GM18870 (cell line): ENCODE data around the gene ASB5.
"Not testable (repeated sequence)": the region's sequence is repeated elsewhere in the genome, so short reads cannot be mapped to it uniquely, and the experiment has no call there.

Experiments used
- ATAC-seq: cut with Tn5 transposase; IDR thresholded peaks from one replicate; pipeline ENCODE4 v1.9.1; 2021; ENCODE audit warnings: moderate library complexity; ENCODE audit not compliant: unreplicated experiment

ASB5 gene, protein sequence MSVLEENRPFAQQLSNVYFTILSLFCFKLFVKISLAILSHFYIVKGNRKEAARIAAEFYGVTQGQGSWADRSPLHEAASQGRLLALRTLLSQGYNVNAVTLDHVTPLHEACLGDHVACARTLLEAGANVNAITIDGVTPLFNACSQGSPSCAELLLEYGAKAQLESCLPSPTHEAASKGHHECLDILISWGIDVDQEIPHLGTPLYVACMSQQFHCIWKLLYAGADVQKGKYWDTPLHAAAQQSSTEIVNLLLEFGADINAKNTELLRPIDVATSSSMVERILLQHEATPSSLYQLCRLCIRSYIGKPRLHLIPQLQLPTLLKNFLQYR

DNA sequence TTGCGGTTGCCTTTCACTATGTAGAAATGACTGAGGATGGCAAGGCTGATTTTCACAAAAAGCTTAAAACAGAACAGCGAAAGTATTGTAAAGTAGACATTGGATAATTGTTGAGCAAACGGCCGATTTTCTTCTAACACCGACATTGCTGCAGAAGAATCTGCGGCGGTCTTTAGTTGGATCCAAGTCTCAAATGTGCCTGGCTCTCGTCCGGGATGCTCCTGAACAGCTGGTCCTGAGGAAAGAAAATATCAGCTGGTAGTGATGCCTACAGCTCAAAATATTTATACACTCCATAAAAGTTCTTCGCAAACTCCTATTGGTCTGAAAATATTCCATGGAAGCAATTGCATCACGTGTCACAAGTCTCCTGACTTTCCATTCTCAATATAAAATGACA, at the start of gene ASB5:
Gene ASB5 (minus strand): TSS at position 260 of the 400 bp plus-strand sequence. CDS start 114 bp downstream, at position 146.
- ATAC-seq = no peak

DNA sequence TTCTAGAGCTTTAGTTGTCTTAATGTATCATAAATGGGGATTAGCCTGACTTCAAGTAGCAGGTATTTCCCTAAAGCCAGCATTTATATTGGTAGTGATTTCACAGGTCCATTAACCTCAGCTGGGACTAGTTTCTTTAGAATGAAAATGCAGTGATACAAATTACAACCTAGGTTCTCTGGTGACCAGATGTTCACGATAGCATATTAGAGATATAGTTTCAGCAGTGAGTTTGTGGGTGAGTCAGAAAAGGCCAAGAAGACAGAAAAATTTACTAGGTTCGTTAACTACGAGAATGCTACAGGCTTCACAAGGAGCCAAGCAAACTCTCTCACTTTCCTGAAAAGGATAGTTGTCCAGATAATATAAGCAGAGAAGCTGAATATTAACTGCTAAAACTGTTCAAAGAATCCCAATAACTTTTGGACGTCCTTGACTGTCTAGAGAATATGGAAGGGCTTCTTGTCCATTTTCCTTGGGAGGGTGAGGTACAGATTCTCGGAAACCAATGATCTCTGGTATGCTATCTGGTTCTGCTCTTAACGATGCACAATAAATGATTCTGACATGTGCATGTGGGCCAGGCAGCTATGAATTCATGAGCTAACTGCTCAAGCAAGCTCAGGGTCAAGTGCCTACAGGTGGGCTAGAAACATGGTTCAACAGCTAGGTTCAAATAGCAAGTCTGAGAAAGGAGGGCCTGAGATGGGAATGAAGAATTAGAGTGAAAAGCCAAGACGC, 44.7 kb upstream of the ASB5 start:
- no peak for ATAC-seq

DNA sequence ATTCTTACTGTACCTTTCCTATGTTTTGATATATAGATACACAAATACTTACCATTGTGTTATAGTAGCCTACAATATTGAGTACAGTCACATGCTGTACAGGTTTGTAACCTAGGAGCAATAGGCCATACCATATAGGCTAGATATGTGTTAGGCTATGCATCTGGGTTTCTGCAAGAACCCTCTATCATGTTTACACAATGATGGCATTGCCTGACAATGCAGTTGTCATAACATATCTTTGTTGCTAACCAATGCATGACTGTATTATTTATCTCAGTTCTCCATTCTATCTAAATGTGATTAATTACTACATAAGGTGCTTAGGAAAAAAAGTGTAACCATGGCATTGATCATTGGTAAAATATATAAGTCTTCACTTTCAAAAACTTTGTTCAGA, 40.8 kb upstream of the ASB5 start:
- no peak for ATAC-seq

DNA sequence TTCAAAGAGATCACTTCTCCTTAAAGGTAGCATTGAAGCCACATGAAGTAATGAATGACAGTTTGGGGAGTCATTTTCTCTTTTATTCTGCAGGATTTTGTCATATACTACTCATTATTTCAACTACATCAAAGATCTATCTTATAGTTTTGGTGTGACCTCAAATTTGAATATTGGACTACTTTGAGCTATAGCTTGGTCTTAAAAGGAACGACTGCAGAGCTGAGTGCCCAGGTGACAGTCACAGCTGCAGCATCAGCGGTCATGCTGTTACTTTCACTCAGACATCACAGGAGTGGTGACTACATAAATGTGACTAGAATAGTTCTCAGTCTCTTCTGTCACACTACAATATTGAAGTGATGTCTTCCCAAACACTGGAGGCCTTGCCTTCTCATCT, 40.0 kb upstream of the ASB5 start:
- ATAC-seq = peak; percentile 98

DNA sequence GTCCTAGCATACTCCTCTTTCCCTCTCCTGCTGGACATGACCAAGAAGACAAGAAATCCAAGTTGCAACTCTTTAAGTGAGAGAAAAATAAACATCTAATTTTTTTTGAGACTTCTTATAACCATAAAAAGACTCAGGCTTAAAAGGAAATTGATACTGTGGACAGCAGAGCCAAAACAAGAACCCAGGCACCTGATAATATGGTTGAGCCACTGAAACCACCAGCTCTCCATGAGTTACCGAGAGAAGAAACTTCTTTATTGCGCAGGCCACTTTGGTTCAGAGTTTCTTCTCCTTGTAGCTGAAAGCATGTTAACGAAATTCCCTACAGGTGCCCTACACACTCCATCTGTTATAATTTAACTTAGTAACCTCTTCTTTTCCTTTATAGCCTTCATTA, 39.4 kb upstream of the ASB5 start:
- ATAC-seq = peak; percentile 30

DNA sequence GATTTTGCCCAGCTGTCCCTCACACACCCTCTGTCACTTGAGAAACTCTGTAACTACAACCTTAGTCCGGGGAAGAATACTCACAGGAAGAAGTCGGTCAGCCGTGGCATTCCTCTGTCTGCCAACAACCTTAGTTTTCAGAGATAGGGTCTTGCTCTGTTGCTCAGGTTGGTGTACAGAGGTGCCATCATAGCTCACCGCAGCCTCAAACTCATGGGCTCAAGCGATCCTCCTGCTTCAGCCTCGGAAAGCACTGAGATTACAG, 38.6 kb upstream of the ASB5 start:
- no peak for ATAC-seq

DNA sequence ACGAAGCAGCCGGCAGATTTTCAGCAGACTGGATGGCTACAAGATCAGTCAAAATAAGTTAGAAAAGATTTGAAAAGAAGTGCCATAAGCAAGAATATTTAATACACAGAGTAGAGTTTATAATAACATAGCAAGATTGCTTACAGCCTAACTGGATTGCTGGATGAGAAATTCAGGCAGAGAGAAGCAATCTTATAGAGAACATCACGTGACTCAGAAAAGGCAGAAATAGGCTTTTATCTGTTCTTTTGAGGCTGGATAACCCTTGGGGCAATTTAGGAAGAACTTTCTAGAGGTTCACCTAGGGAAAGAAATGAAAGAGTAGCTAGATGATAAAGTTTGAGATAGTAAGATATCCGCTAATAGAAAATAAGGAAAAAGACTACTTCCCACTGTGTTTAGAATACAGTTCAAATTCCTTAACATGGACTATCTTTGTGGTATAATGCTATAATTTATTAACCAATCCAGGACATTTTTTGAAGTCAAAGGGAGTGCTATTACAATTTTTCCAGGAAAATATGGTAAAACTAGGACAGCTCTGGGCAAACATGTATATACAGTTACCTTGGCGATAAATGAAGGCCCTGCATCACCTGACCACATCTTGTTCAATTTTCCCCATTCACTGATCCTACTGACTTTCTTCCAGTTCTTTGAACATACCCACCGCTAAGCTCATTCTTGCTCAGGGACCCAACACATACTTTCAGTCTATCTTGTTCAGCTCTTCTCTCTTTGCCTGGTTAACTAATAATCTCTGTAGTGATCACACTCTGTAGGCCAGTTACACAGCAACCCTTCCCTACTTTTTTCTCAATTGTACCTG, 38.0 kb upstream of the ASB5 start:
- ATAC-seq = no peak

DNA sequence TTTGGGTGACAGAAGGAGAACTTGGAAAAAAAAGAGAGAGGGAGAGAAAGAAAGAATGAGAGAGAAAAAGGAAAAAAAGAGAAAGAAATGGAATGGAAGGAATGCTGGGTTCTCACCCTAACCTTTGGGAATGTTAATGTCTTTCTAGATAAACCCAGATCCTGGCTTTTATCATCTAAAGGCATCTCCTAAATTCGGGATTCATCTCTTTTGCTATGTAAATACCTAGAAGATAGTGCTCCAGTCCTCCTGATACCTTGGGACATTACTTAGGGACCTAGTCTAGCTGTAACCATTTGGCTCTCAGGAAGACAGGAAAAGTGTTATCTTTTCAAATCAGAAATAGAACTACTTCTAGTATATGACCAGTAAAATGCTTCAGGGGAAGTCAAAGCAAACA, 34.9 kb upstream of the ASB5 start:
- no peak for ATAC-seq

DNA sequence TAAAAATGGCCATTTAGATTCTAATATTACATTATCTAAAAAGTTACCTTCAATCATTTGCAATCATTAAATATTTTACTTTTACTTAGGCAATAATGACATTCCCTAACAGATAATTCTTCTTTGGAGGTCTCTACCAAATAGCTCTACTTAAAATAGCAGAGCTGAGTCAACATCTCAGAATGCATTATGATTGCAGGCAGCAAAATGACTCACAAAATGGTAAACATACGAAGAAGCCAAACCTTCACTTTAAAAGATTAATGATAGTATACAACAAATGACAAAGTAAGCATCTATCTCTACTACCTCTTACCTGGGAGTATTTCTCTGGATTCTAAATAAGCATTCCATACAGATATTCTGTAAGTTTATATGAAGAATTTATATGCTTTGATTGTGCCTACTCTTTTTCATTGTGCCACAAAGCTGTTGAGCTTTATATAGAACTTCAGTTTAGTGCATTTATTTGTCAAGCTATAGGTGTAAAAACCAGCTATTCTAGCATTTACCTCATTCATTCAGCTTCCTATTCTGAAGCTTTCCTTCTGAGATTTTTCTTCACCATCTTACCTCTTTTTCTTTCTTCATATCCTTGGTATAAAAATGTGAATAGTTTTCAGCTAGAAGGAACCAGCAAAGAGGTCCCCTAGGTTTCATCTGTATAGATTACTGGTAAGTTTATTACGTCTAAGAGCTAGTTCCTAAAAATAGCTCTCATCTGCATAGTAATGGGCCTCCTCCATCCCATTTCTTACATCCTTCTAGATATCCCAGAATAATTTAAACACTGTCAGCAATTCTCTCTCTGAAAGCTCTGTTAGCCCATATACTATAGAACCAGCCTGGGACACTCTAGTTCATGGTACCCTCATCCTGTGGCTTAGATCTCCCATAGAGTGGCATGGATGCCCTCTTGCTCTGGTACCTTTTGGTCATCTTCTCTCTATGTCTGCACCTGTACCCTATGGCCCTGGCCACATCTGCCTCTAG, 33.6 kb upstream of the ASB5 start:
- no peak for ATAC-seq

DNA sequence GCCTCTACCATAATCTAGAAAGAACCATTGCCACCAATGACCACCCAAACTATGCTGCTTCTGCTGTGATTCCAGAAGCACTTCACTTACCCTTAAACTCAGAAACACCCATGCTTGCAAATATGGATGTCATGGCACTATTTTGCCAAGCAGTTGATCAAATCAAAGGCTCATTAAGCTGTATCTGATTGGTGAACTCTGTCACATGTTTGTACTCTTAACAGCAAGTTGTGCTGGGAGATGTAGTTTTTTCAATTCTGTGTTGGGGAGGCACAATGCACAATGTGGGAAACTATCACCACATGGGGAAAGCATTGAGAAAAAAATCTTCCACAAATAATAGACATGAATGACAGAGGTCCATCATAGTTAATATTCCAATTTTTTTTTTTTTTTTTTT, 31.5 kb upstream of the ASB5 start:
- ATAC-seq = no peak

DNA sequence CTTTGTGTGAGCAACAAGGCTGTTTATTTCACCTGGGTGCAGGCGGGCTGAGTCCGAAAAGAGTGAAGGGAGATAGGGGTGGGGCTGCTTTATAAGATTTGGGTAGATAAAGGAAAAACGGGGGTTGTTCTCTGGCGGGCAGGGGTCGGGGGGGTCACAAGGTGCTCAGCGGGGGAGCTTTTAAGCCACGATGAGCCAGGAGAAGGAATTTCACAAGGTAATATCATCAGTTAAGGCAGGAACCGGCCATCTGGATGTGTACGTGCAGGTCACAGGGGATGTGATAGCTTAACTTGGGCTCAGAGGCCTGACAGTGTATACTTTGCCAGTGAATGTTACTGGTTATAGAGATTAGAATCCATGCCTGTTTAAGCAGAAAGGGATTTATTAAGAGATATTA, 31.0 kb upstream of the ASB5 start:
- no peak for ATAC-seq

DNA sequence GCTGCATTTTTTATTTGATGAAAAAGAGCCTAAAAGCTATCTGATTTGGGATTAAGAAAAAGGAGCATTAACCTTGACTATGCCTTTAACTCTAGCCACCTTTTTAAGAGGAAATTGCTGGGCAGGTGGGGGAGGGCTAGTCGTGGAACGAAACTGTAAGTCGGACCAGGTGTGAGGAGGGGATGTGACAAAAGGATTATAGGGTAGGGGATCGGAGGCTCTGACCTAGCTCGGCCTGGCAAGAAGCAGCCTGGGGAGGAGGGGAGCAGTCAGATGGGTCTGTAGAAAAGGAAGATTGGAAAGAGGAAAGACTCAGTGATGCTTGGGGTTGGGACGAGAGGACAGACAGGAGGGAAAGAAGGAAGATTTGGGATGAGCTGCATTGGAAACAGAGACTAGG, 29.6 kb upstream of the ASB5 start:
- ATAC-seq = no peak

DNA sequence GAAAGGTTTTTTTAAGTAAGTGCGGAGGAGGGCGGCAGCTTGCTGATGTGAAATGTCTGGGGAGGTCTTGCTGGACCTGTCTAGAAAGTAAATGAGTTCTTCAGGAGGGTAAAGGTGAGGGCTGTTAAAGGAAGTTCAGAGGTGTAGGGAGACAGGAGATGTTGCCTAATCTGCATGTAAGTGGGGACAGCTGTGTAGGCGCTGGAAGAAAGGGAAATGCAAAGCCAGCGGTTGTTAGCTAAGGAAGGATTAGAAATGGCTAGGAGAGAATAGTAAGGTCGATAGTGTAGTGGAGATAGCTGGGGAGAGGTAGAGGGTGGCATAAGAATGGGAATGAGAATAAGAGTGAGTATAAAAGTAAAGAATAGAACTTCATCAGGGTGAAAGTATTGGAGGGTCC, 26.9 kb upstream of the ASB5 start:
- not testable (repeated sequence) for ATAC-seq

DNA sequence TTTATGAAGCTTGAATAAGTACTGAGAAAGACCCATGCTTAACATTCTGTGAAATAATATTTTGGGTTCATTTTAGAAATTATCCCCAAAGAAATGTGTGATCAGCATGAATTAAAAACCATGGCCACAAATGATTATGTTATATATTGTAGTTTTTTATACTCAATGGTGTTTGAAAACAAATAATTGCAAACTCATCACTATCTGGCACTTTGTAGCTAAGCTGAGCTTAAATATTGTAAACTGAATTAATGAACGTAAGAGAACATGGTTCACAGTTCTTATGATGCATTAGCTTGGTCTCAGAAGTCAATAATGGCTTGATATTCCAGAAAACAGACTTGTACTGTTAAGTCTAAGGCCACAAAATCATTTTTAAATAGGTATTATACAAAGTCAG, 24.6 kb upstream of the ASB5 start:
- no peak for ATAC-seq

DNA sequence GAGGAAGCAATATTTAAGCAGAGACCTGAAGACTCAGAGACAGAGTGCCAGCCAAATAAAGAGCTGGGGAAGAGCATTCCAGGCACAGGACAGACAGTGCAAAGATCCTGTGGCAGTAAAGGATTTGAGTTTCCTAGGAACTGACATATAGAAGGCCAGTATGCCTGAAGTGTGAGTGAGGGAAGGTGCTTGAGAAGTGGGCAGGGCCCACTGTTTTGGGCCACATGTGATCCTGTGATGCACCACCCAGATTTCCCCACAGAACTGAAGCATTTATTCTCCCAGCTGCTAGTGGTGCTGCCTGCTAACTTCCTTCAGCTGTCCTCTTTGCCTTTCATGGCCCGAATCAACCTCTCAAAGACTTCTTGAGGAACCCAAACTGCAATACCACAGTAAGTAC, 23.9 kb upstream of the ASB5 start:
- no peak for ATAC-seq

DNA sequence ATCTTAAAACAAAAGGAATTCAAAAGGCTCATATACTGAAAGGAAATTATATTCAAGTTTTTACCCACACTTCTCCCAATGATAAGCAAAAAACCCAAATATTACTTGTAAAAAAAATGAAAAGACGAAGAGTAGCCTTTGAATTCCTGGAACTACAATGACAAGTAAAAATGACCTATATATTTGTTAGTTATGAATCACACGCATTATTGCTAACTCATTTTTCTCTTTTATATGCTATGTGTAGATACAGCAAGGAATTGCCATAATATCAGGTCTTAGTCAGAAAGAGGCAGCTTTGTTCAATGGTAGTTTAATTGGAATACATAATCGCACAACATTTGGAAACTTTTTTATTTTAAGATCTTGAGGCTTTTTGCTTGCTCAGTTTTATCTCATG, 22.7 kb upstream of the ASB5 start:
- no peak for ATAC-seq

DNA sequence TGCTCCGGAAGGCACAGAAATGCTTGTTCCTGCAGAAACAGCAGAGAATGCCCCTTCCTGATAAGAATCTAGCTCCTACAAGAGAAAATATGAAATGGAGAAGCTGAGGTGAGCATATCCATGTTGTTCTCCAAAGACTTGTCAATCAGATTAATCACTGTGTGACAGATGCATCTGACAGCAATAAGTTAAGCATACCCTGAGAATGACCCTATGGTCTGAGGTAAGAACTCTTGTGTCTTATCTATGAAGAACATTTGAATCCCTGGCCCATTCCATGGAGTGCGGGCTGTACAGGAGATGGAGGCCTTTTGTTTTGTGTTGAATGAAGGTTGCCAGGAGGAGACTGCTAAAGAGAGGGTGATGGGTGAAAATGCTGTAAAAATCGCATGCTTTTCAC, 21.5 kb upstream of the ASB5 start:
- ATAC-seq = no peak

DNA sequence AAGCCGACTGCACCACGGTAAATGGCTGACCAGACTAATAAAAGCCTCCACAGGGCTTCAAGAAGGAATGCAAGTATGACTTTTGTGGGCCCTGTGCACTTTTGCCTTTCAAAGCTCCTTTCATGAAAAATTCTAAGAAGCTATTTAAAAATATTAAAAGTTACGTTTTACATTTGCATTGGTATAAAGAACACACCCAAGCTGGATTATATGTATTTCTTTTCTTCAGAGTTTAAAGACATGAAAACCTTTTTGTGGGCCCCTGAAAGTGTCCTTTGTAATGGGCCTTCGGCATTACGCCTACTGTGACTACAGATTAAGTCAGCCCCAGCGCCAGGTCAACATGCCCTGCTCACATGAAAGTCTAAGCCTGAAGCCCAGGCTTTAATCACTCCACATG, 20.5 kb upstream of the ASB5 start:
- ATAC-seq = no peak

DNA sequence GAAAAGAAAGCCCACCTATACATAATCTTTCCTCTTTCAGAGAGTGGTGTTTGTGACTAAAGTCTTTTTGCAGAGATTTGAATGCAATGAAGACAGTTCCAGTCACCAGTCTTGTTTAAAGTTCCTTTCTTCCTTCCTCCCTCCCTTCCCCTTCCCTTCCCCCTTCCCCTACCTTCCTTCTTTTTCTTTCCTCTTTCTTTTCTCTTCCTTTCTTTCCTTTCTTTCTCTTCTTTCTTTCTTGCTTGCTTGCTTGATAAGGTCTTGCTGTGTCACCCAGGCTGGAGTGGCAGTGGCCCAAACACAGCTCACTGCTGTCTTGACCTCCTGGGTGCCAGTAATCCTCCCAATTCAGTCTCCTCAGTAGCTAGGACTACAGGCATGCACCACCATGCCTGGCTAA, 19.0 kb upstream of the ASB5 start:
- no peak for ATAC-seq

DNA sequence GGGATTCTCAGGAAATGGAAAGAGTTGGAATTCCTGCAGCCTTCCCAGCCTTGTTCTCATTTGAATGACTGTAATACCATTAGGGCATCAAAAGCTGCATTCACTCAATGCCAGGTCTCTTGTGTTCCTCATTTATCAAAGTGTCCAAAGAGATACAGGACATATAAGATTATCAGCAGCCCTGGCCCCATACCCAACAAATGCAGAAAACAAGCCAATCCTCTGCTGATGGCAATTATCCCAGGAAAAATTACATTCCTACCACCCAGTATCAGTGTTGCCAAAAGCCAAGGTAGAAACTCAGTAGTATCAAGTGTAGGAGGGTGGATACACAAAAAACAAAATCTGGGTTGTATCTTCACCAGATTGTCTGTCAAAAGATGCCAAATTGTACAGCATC, 18.5 kb upstream of the ASB5 start:
- no peak for ATAC-seq

DNA sequence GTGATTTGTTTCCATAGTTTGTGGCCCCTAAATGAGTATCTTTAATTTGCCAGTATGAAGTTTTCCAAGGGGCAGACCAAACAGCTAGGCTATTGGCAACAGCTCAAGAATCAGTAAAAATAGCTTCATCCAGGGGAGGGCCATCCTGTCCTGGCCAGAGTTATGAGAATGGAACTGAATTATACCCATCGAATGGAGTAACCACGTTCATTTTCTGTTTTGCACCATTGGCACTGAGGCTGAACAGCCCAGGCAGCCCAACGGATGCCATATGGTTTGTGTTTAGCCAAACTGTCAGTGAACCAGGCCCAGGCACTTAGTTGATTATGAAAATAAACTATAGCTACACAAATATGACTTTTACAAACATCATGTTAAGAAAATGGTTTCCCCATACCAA, 17.7 kb upstream of the ASB5 start:
- ATAC-seq = no peak
